Small intestine (tissue), 7 donors: ENCODE data around the gene CLN6. TPM values are rescaled to one million over a fixed set of nuclear protein-coding genes. Genes with fewer than 3 reads are reported as not detected.
"Not testable (repeated sequence)": the region's sequence is repeated elsewhere in the genome, so short reads cannot be mapped to it uniquely, and the experiment has no call there.

Source experiments
- DNase-seq, 2 donors: peaks; one replicate each; pipeline versions ENCODE4 v3.0.0 to v3.0.0-alpha.2; 2013
- FAIRE-seq: peaks from 2 replicates; lab custom pipeline; 2012; peaks lifted over from hg19 to GRCh38; lab: Jason Lieb, UNC
- H3K27ac ChIP-seq, 3 donors: one replicate each; pipeline ENCODE4 v1.5.1; 2013; ENCODE audit warnings: low read length in 2 of 3, mild to moderate bottlenecking in 2 of 3, control low read depth in 1 of 3, inconsistent platforms in 1 of 3, low read depth in 1 of 3, moderate library complexity in 1 of 3
- H3K27me3 ChIP-seq, 3 donors: one replicate each; pipeline ENCODE4 v1.6.1; 2013; ENCODE audit warnings: low read length in 3 of 3, inconsistent platforms in 1 of 3; ENCODE audit not compliant: control insufficient read depth in 3 of 3, insufficient read depth in 3 of 3
- H3K36me3 ChIP-seq, 3 donors: one replicate each; pipeline ENCODE4 v1.6.1; 2013; ENCODE audit warnings: low read length in 3 of 3, inconsistent platforms in 1 of 3, low read depth in 1 of 3, mild to moderate bottlenecking in 1 of 3, moderate library complexity in 1 of 3; ENCODE audit not compliant: control insufficient read depth in 3 of 3, insufficient read depth in 2 of 3
- H3K4me1 ChIP-seq, 3 donors: one replicate each; pipeline ENCODE4 v1.6.1; 2013; ENCODE audit warnings: low read length in 2 of 3, inconsistent platforms in 1 of 3, low read depth in 1 of 3, mild to moderate bottlenecking in 1 of 3, moderate library complexity in 1 of 3; ENCODE audit not compliant: control insufficient read depth in 3 of 3, insufficient read depth in 2 of 3
- H3K4me3 ChIP-seq, 3 donors: one replicate each; pipeline ENCODE4 v1.5.1; 2013; ENCODE audit warnings: low read length in 3 of 3, control low read depth in 1 of 3, inconsistent platforms in 1 of 3, low read depth in 1 of 3, mild to moderate bottlenecking in 1 of 3, moderate library complexity in 1 of 3
- H3K9me3 ChIP-seq, 2 donors: one replicate each; pipeline ENCODE4 v1.6.1; 2013; ENCODE audit warnings: low read depth in 1 of 2, low read length in 1 of 2; ENCODE audit not compliant: control insufficient read depth in 2 of 2, insufficient read depth in 1 of 2
- WGBS, 3 donors: extraction: QIAGEN DNeasy Blood & Tissue Kit; methylation state at CpG; one replicate each; pipeline ENCODE4 v1.1.7; 2013; 5-methylcytosine and 5-hydroxymethylcytosine counted together
- polyA plus RNA-seq, 4 donors: library from polyadenylated mRNA; stranded (reverse) in 3 of 4; unstranded in 1 of 4; fragments of 200-250 nt in 3 of 4; fragments of 120-200 nt in 1 of 4; gene quantifications; one replicate each; pipeline versions ENCODE4 v1.2.1 to v1.2.3, GENCODE V29; 2013
- donor health status: healthy with polysubstance abuse.
- donor health status: control.
- donor health status: control.
- donor health status: Bipolar disorder and iron deficiency.
- donor health status: healthy.

The CLN6 gene
- polyA plus RNA-seq, 4 donors, result 5.8 to 62.4 (median 25.7) TPM

GRCh38 chr15:68224108-68224507 is 5.4 kb downstream of the CLN6 start:
- H3K4me3 ChIP-seq, result no peak overlapping the region
- H3K27ac ChIP-seq, result no peak overlapping the region
- DNase-seq (no peak), FAIRE-seq (no peak)
- H3K27me3 ChIP-seq, result no peaks in the 10 kb centered on the region
- H3K9me3 ChIP-seq, result peaks cover 0 to 3% of the 10 kb centered on the region in 2 donors
- WGBS, 3 donors, result 58 to 77% (median 60%) methylated on average over 3 of the region's 3 CpGs
- peaks cover 0 to 18% (median 0%) of the 10 kb centered on the region in 3 donors for H3K36me3 ChIP-seq
- peaks cover 0 to 15% (median 12%) of the 10 kb centered on the region in 3 donors for H3K4me1 ChIP-seq

GRCh38 chr15:68223171-68223570 is 6.4 kb downstream of the CLN6 start:
- DNase-seq (no peak), FAIRE-seq (no peak)
- 91 to 100% (median 95%) methylated on average over 5 to 6 of the region's 6 CpGs for WGBS, 3 donors
- Histone ChIP-seq H3K27me3 (no peaks in the 10 kb centered on the region), H3K36me3 (peaks cover 0 to 25% (median 0%) of the 10 kb centered on the region in 3 donors), H3K27ac (no peak overlapping the region), H3K9me3 (peaks cover 0 to 3% of the 10 kb centered on the region in 2 donors), H3K4me1 (peaks cover 0 to 10% (median 10%) of the 10 kb centered on the region in 3 donors), H3K4me3 (no peak overlapping the region)

GRCh38 chr15:68222432-68222743 is 7.1 kb downstream of the CLN6 start:
- not testable (repeated sequence) for FAIRE-seq, H3K27me3 ChIP-seq, H3K9me3 ChIP-seq, DNase-seq, H3K27ac ChIP-seq, H3K4me1 ChIP-seq, H3K4me3 ChIP-seq
- WGBS, 3 donors, result 90 to 93% (median 92%) methylated on average over 15 to 18 of the region's 18 CpGs
- peaks cover 0 to 28% (median 0%) of the 10 kb centered on the region in 3 donors for H3K36me3 ChIP-seq

- not testable (repeated sequence) for H3K4me3 ChIP-seq, H3K9me3 ChIP-seq, H3K27ac ChIP-seq, DNase-seq, FAIRE-seq, H3K4me1 ChIP-seq, H3K27me3 ChIP-seq
- 88 to 93% (median 92%) methylated on average over 46 to 55 of the region's 55 CpGs for WGBS, 3 donors
- peaks cover 0 to 30% (median 0%) of the 10 kb centered on the region in 3 donors for H3K36me3 ChIP-seq
These were observed 7.7 kb downstream of the CLN6 start for GRCh38 chr15:68221530-68222431.

GRCh38 chr15:68220967-68221366 is 8.6 kb downstream of the CLN6 start:
- Histone ChIP-seq H3K9me3 (peaks cover 0 to 3% of the 10 kb centered on the region in 2 donors), H3K36me3 (peaks cover 0 to 35% (median 0%) of the 10 kb centered on the region in 3 donors), H3K27ac (no peak overlapping the region), H3K27me3 (no peaks in the 10 kb centered on the region), H3K4me1 (peaks cover 0 to 5% (median 0%) of the 10 kb centered on the region in 3 donors), H3K4me3 (no peak overlapping the region)
- FAIRE-seq, result no peak
- DNase-seq, result no peak
- WGBS, 3 donors, result 90 to 97% (median 94%) methylated on average over 5 to 6 of the region's 6 CpGs

GRCh38 chr15:68220489-68220888 is 9.0 kb downstream of the CLN6 start:
- Histone ChIP-seq H3K9me3 (peaks cover 0 to 3% of the 10 kb centered on the region in 2 donors), H3K27ac (no peak overlapping the region), H3K36me3 (peaks cover 0 to 37% (median 0%) of the 10 kb centered on the region in 3 donors), H3K4me1 (peaks cover 0 to 5% (median 0%) of the 10 kb centered on the region in 3 donors), H3K4me3 (no peak overlapping the region), H3K27me3 (no peaks in the 10 kb centered on the region)
- no peak for FAIRE-seq
- 94 to 100% (median 95%) methylated on average over 2 of the region's 2 CpGs for WGBS, 3 donors
- no peak for DNase-seq

GRCh38 chr15:68218847-68219798 is 10.4 kb downstream of the CLN6 start:
- WGBS, 3 donors, result 95 to 96% (median 96%) methylated on average over 9 of the region's 9 CpGs
- Histone ChIP-seq H3K9me3 (no peaks in the 10 kb centered on the region), H3K36me3 (peaks cover 0 to 47% (median 0%) of the 10 kb centered on the region in 3 donors), H3K4me1 (peaks cover 0 to 5% (median 0%) of the 10 kb centered on the region in 3 donors), H3K4me3 (no peak overlapping the region), H3K27me3 (no peaks in the 10 kb centered on the region), H3K27ac (no peak overlapping the region)
- DNase-seq (no peak), FAIRE-seq (no peak)

- H3K9me3 ChIP-seq, result no peaks in the 10 kb centered on the region
- no peak overlapping the region for H3K4me3 ChIP-seq
- FAIRE-seq, result no peak
- H3K36me3 ChIP-seq, result peaks cover 0 to 51% (median 0%) of the 10 kb centered on the region in 3 donors
- no peak for DNase-seq
- no peak overlapping the region for H3K27ac ChIP-seq
- H3K27me3 ChIP-seq, result no peaks in the 10 kb centered on the region
- 94 to 97% (median 97%) methylated on average over 8 of the region's 8 CpGs for WGBS, 3 donors
- peaks cover 0 to 5% (median 0%) of the 10 kb centered on the region in 3 donors for H3K4me1 ChIP-seq
These were observed 11.2 kb downstream of the CLN6 start for GRCh38 chr15:68218331-68218730.
